Cardiac fibroblast (primary cell): Measurements from ENCODE around the gene SMAD6.

Experiments used
- DNase-seq, 2 donors: peaks; one replicate each; pipeline versions ENCODE4 v3.0.0 to v3.0.0-alpha.2; 2010; ENCODE audit warnings: low read depth in 2 of 2
- H3K4me3 ChIP-seq, 2 donors: replicated peaks in 1 of 2; 1 replicate in 1 of 2; 2 replicates in 1 of 2; pipeline ENCODE4 v1.5.1; 2011; ENCODE audit warnings: low read depth in 2 of 2, low read length in 2 of 2, mild to moderate bottlenecking in 2 of 2, moderate library complexity in 1 of 2
- TF ChIP-seq, protein P1 (sequence below): IDR thresholded peaks from one replicate; pipeline ENCODE4 v1.5.1; 2011; ENCODE audit warnings: low read depth, mild to moderate bottlenecking, low read length, inconsistent platforms

Gene SMAD6

DNA sequence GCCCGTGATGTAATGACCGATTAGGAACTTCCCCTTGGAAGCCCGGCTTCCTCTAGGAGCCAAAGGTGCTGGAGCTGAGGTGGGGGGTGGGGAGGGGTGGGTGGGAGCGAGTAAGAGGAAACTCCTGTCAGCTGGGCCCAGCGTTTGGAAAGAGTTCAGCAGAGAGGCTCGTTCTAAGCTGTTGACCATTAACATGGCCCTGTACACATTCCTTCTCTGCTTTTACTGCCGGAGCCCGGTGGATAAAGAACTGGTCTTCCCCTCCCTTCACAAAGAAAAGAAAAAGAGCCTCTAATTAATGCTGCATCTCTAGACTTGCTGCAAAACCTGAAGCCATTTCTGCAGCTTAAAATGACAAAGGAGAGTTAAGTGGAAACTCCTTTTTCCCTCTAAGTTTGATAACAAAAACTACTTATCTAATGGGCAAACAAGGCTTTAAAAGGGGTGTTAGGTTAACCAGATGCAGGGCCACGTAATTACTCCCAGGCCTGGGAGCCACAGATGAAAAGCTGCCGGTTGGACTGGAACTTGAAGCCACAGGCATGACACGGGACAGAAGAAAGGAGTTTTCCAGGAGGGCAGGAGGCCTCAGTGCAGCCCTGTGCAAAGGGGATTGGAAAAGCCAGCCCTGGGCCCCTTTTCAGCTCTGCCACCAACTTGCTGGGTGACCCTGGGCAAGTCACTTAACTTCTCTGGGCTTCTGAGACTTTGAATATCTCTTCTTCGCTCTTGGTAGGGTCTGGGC, 71.3 kb downstream of the SMAD6 start:
- TF ChIP-seq, protein P1, sequence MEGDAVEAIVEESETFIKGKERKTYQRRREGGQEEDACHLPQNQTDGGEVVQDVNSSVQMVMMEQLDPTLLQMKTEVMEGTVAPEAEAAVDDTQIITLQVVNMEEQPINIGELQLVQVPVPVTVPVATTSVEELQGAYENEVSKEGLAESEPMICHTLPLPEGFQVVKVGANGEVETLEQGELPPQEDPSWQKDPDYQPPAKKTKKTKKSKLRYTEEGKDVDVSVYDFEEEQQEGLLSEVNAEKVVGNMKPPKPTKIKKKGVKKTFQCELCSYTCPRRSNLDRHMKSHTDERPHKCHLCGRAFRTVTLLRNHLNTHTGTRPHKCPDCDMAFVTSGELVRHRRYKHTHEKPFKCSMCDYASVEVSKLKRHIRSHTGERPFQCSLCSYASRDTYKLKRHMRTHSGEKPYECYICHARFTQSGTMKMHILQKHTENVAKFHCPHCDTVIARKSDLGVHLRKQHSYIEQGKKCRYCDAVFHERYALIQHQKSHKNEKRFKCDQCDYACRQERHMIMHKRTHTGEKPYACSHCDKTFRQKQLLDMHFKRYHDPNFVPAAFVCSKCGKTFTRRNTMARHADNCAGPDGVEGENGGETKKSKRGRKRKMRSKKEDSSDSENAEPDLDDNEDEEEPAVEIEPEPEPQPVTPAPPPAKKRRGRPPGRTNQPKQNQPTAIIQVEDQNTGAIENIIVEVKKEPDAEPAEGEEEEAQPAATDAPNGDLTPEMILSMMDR = no peak
- peak in 1 of 2 donors; percentile 82 for DNase-seq
- no peak overlapping the region for H3K4me3 ChIP-seq

DNA sequence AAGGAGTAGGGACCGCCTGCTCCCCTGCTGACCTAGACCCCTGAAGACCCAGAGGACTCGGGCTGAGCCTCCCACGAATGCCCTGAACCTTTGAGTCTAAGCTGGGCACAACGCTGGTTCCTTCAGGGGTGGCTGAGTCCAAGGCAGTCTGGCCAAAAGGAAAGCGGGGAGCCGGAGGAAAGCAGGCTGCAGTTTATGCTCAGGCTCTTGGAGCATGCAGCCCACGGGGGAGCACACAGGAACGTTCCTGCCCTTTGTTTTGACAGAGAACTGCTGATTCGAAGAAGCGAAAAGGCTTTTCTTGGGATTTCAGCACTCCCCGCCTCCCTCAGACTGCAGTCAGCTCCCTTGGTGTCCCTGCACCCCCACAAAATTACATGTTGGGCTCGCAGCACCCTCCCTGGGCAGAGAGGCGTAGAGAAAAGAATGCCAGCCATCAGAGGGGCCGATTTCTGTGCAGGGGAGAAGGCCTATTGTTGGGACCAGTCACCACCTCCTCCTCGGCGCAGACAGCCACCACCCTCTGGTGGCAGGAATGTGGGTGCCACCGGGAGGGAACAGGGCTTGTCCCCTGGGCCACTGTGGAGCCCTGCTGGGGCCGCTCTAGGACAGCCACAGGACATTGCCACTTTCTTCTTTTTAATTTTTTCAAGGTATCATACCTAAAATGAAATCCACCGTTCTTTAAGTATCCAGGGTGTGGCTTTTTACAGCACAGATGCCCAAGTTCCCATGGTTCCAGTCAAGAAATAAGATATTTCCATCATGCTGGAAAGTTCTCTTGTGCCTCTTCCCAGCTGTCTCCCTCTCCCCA, 72.2 kb downstream of the SMAD6 start:
- H3K4me3 ChIP-seq = no peak overlapping the region
- peak; percentile 77 for DNase-seq
- TF ChIP-seq, protein P1 = peak; percentile 99

DNA sequence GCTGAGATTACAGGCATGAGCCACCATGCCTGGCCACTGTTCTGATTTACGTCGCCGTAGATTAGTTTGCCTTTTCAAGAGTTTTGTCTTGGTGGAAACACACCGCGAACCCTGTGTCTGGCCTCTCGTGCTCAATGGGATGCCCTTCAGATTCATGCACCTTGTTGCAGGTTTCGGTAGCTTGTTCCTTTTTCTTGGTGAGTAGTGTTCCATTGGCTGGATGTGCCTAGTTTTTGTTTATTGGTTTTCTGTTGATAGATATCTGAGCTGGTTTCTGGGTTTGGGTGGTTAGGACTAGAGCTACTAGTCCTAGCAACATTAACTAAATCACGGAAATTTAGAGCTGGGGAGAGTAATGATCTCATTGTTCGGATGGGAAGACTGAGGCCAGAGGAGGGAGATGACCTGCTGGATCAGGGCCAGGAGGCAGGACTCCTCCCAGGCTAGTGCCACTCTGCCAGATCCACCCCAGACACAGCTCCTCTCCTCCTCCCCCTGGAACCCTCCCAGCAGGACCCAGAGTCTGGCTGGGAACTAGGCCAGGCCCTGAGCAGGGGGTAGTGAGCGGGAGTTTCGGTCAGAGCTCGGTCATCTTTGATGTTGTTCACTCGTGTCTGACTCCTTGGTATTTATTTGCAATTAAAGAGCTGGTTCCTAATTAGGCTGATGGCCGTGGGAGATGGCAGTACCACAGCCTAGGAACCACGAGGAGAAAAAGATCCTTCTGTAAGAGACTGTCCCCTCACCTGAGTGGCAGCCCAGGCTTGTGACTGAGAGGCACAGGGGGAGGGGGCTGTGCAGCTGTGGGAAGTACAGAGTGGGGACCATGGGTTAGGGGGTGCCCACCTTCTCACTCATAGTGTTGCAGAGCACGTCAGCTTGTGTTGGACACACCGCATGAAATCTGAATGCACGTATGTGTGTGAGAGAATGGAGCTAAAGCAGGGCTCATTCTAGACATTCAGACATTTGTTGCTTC, 73.4 kb downstream of the SMAD6 start:
- TF ChIP-seq, protein P1 = no peak

DNA sequence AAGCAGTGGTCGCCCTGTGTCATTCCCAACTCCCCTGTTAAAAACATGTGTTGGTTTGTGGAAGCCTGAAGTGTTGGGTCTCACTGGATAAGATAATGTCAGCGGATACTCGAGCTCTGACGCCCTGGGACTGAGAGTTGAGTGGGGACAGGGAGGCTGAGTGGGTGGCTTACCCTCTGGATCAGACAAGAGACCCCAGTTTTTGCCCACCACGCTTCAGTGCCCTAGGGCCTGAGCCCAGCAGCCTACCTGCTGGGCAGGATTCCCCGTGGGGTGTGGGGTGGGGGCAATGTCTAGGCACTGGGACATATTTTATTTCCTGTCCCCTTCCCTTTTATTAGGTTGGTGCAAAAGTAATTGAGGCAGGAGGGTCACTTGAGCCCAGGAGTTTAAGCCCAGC, 75.0 kb downstream of the SMAD6 start:
- H3K4me3 ChIP-seq = no peak overlapping the region
- TF ChIP-seq, protein P1 = no peak
- DNase-seq = no peak

More for the DNA sequence above, 73.4 kb downstream of the SMAD6 start:
- H3K4me3 ChIP-seq = no peak overlapping the region
- peak in 1 of 2 donors; percentile 67 for DNase-seq

DNA sequence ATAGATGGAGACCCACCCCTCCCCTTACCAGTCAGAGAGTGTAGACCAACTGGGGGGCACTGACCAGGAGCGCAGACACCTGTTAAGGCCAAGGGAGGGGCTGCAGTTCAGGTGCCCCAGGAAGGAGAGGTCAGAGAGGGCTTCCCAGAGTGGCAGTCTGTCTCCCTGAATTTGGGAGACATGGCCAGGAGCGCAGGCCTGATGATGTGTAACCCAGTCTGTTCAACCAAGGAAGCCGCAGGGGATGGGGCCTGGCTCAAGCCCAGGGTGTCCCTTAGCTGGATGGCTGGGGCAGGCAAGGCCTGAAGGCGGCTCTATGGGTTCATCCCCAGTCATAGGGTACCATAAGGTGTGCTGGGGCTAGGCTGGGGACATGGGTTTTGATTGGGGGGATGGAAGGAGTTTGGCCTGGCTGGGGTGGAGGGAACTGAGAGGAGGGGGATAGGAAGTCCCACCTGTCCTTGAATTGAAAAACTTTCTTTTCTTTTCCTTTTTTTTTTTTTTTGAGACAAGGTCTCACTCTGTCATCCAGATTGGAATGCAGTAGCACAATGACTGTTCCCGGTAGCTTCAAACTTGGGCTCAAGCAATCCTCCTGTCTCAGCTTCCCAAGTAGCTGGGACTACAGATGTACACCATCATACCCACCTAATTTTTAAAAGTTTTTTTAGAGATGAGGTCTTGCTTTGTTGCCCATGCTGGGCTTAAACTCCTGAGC, 75.7 kb downstream of the SMAD6 start:
- TF ChIP-seq, protein P1 = no peak
- no peak for DNase-seq
- no peak overlapping the region for H3K4me3 ChIP-seq

DNA sequence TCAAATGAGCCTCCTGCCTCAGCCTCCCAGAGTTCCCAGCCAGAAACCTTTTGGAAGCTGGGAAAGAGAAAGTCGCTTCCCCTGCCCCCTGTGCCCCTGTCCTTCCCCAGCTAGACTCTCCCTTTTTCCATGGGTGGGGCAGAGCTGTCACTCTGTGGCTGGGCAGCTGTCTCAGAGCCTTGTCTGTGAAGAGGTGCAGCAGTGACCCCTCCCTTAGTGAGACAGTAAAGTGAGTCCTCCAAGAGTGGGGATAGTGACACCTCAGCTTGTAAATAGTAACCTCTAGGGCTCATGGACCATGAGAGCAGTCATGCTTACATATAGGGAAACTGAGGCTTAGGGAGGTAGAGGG, 76.3 kb downstream of the SMAD6 start:
- no peak overlapping the region for H3K4me3 ChIP-seq
- TF ChIP-seq, protein P1 = no peak
- DNase-seq = no peak
